Activated CD4-positive, CD25-positive, alpha-beta regulatory T cell treated with anti-CD3 and anti-CD28 coated beads, Interleukin-2, amount 50 U/mL, for 72 hours (primary cell): ENCODE results near the gene DKK1.
"Not testable (repeated sequence)": the region's sequence is repeated elsewhere in the genome, so short reads cannot be mapped to it uniquely, and the experiment has no call there.

Experiments used
- DNase-seq: peaks from one replicate; pipeline ENCODE4 v3.0.0; 2021

The DKK1 gene

GRCh38 chr10:52318822-52319464 is 4.9 kb downstream of the DKK1 start:
- DNase-seq, result no peak

- DNase-seq, result no peak
Measured at GRCh38 chr10:52319926-52320325, 5.8 kb downstream of the DKK1 start.

- DNase-seq, result no peak
Measured at GRCh38 chr10:52322323-52322722, 8.2 kb downstream of the DKK1 start.

- no peak for DNase-seq
Measured at GRCh38 chr10:52322936-52323335, 8.9 kb downstream of the DKK1 start.

- no peak for DNase-seq
Measured at GRCh38 chr10:52326382-52326781, 12.3 kb downstream of the DKK1 start.

- DNase-seq, result no peak
Measured at GRCh38 chr10:52331638-52332364, 17.7 kb downstream of the DKK1 start.

- no peak for DNase-seq
Measured at GRCh38 chr10:52332815-52333214, 18.7 kb downstream of the DKK1 start.

GRCh38 chr10:52334595-52334994 is 20.5 kb downstream of the DKK1 start:
- no peak for DNase-seq

- no peak for DNase-seq
Measured at GRCh38 chr10:52335665-52336064, 21.6 kb downstream of the DKK1 start.

GRCh38 chr10:52337225-52337624 is 23.1 kb downstream of the DKK1 start:
- DNase-seq, result no peak

GRCh38 chr10:52343439-52343838 is 29.4 kb downstream of the DKK1 start:
- no peak for DNase-seq

GRCh38 chr10:52346394-52347326 is 32.6 kb downstream of the DKK1 start:
- no peak for DNase-seq

- no peak for DNase-seq
Measured at GRCh38 chr10:52347327-52347667, 33.2 kb downstream of the DKK1 start.

- no peak for DNase-seq
Measured at GRCh38 chr10:52348037-52348564, 34.0 kb downstream of the DKK1 start.

GRCh38 chr10:52351914-52352330 is 37.8 kb downstream of the DKK1 start:
- no peak for DNase-seq

GRCh38 chr10:52353205-52353604 is 39.1 kb downstream of the DKK1 start:
- no peak for DNase-seq

- no peak for DNase-seq
Measured at GRCh38 chr10:52353960-52354394, 39.9 kb downstream of the DKK1 start.

GRCh38 chr10:52357971-52358370 is 43.9 kb downstream of the DKK1 start:
- DNase-seq, result no peak

- no peak for DNase-seq
Measured at GRCh38 chr10:52359441-52359840, 45.4 kb downstream of the DKK1 start.

- DNase-seq, result not testable (repeated sequence)
Measured at GRCh38 chr10:52365547-52366432, 51.7 kb downstream of the DKK1 start.
